Natural killer cell (primary cell): ENCODE data around the gene MDK. TPM values are rescaled to one million over a fixed set of nuclear protein-coding genes. Genes with fewer than 3 reads are reported as not detected.

ENCODE experiments used
- ATAC-seq, 3 donors: fragments of 150-1000 bp in 2 of 3; fragments of 200-7000 bp in 1 of 3; cut with Tn5 transposase; 1 replicate in 1 of 3; 2 replicates in 2 of 3; pipeline ENCODE4 v1.10.0; 2021; ENCODE audit warnings: mild to moderate bottlenecking in 2 of 3, moderate library complexity in 2 of 3
- DNase-seq, 2 donors: peaks; one replicate each; pipeline versions ENCODE4 v3.0.0 to v3.0.0-alpha.2; 2013 to 2021; ENCODE audit warnings: mixed read lengths in 1 of 2
- H3K27ac ChIP-seq: one replicate; pipeline ENCODE4 v1.5.1; 2013; ENCODE audit warnings: mild to moderate bottlenecking, low read length
- H3K27me3 ChIP-seq: one replicate; pipeline ENCODE4 v1.6.1; 2013; ENCODE audit warnings: low read length; ENCODE audit not compliant: control insufficient read depth, insufficient read depth
- H3K36me3 ChIP-seq: one replicate; pipeline ENCODE4 v1.6.1; 2013; ENCODE audit warnings: low read length; ENCODE audit not compliant: control insufficient read depth, insufficient read depth
- H3K4me1 ChIP-seq: one replicate; pipeline ENCODE4 v1.6.1; 2013; ENCODE audit warnings: low read length; ENCODE audit not compliant: control insufficient read depth, insufficient read depth
- H3K4me3 ChIP-seq: one replicate; pipeline ENCODE4 v1.5.1; 2013; ENCODE audit warnings: low read length
- H3K9me3 ChIP-seq: one replicate; pipeline ENCODE4 v1.6.1; 2013; ENCODE audit warnings: low read length; ENCODE audit not compliant: control insufficient read depth, insufficient read depth
- H3K27ac Mint-ChIP-seq, 2 donors: one replicate each; pipeline ENCODE4 v1.8.0; 2022; ENCODE audit warnings: mild to moderate bottlenecking in 2 of 2, mixed read lengths in 2 of 2, moderate library complexity in 1 of 2
- H3K27me3 Mint-ChIP-seq, 2 donors: one replicate each; pipeline ENCODE4 v1.8.0; 2022; ENCODE audit warnings: low read depth in 2 of 2, mixed read lengths in 2 of 2
- H3K36me3 Mint-ChIP-seq: one replicate; pipeline ENCODE4 v1.8.0; 2022; ENCODE audit warnings: mixed read lengths
- H3K4me1 Mint-ChIP-seq, 2 donors: one replicate each; pipeline ENCODE4 v1.8.0; 2022; ENCODE audit warnings: mixed read lengths in 2 of 2
- H3K4me3 Mint-ChIP-seq: one replicate; pipeline ENCODE4 v1.8.0; 2022; ENCODE audit warnings: mild to moderate bottlenecking, moderate library complexity, mixed read lengths
- H3K9me3 Mint-ChIP-seq, 2 donors: one replicate each; pipeline ENCODE4 v1.8.0; 2022; ENCODE audit warnings: mixed read lengths in 2 of 2
- CTCF ChIP-seq: fragments of 200-600 bp; IDR thresholded peaks from one replicate; pipeline ENCODE4 v1.8.0; 2022; ENCODE audit warnings: antibody characterized with exemption
- WGBS: methylation state at CpG from one replicate; pipeline ENCODE4 v1.1.7; 2013; ENCODE audit warnings: missing lambda C conversion rate; ENCODE audit not compliant: insufficient coverage; 5-methylcytosine and 5-hydroxymethylcytosine counted together
- intact Hi-C: fragments of 100-400 bp; cut with micrococcal nuclease; formaldehyde crosslinking; loops from one replicate; pipeline ENCODE4 v1.14.2; 2022
- total RNA-seq, 4 donors: library from RNA; stranded (reverse); fragments of 120-200 nt in 1 of 4; gene quantifications; one replicate each; pipeline versions ENCODE4 v1.2.3 to v1.2.4, GENCODE V29; 2013 to 2022

Gene MDK
- total RNA-seq, 3 donors from 2014 or later (not counting 1 experiment from before 2014, with no cell fraction given) = 4.5 to 10.6 (median 6.3) TPM

GRCh38 chr11:46338636-46338987, 42.9 kb upstream of the MDK start:
- 41% methylated on average over 9 of the region's 9 CpGs for WGBS
- ATAC-seq (no peak), DNase-seq (no peak)
- no peak for TF ChIP-seq CTCF
- H3K9me3 ChIP-seq = no peaks in the 10 kb centered on the region
- Mint-ChIP-seq H3K4me1 (peaks cover under 1 to 6% of the 10 kb centered on the region in 2 donors), H3K9me3 (no peaks in the 10 kb centered on the region), H3K4me3 (no peak overlapping the region), H3K27ac (no peak overlapping the region), H3K36me3 (no peaks in the 10 kb centered on the region), H3K27me3 (peaks cover 14 to 34% of the 10 kb centered on the region in 2 donors)
- H3K4me3 ChIP-seq = no peak overlapping the region
- H3K27ac ChIP-seq = no peak overlapping the region
- intact Hi-C loops = no loop called here
- H3K36me3 ChIP-seq = no peaks in the 10 kb centered on the region
- H3K27me3 ChIP-seq = peaks cover 11% of the 10 kb centered on the region
- H3K4me1 ChIP-seq = peaks cover 38% of the 10 kb centered on the region

GRCh38 chr11:46338988-46339666, 42.3 kb upstream of the MDK start:
- no peaks in the 10 kb centered on the region for H3K36me3 ChIP-seq
- H3K4me1 Mint-ChIP-seq = peaks cover 0 to 6% of the 10 kb centered on the region in 2 donors
- H3K9me3 ChIP-seq = no peaks in the 10 kb centered on the region
- H3K27me3 Mint-ChIP-seq = peaks cover 14 to 30% of the 10 kb centered on the region in 2 donors
- no peaks in the 10 kb centered on the region for H3K9me3 Mint-ChIP-seq
- ATAC-seq (no peak), DNase-seq (no peak)
- H3K4me3 Mint-ChIP-seq = no peak overlapping the region
- intact Hi-C loops = no loop called here
- H3K27ac Mint-ChIP-seq = no peak overlapping the region
- WGBS = 54% methylated on average over 16 of the region's 16 CpGs
- no peak for TF ChIP-seq CTCF
- H3K4me1 ChIP-seq = peaks cover 34% of the 10 kb centered on the region
- H3K36me3 Mint-ChIP-seq = no peaks in the 10 kb centered on the region
- H3K27me3 ChIP-seq = peaks cover 6% of the 10 kb centered on the region
- H3K27ac ChIP-seq = no peak overlapping the region
- no peak overlapping the region for H3K4me3 ChIP-seq

- WGBS = 92% methylated on average over 2 of the region's 2 CpGs
- Histone ChIP-seq H3K4me3 (no peak overlapping the region), H3K36me3 (no peaks in the 10 kb centered on the region), H3K27ac (no peak overlapping the region), H3K27me3 (peaks cover 2% of the 10 kb centered on the region), H3K4me1 (peaks cover 38% of the 10 kb centered on the region), H3K9me3 (no peaks in the 10 kb centered on the region)
- no peak for TF ChIP-seq CTCF
- no peaks in the 10 kb centered on the region for H3K36me3 Mint-ChIP-seq
- H3K27me3 Mint-ChIP-seq = peaks cover 8 to 23% of the 10 kb centered on the region in 2 donors
- ATAC-seq (no peak), DNase-seq (no peak)
- H3K4me3 Mint-ChIP-seq = no peak overlapping the region
- H3K4me1 Mint-ChIP-seq = peaks cover 2 to 8% of the 10 kb centered on the region in 2 donors
- intact Hi-C loops = loop anchor here (10.0 kb wide), 1 partner anchor 215 kb away; the partner anchor contains the start of gene PHF21A
- H3K9me3 Mint-ChIP-seq = no peaks in the 10 kb centered on the region
- no peak overlapping the region for H3K27ac Mint-ChIP-seq
These were observed 41.7 kb upstream of the MDK start for GRCh38 chr11:46339816-46340215.

- H3K4me1 Mint-ChIP-seq = peaks cover 19 to 25% of the 10 kb centered on the region in 2 donors
- intact Hi-C loops = loop anchor here (10.0 kb wide), 1 partner anchor 217 kb away; the partner anchor contains the start of gene PHF21A
- no peaks in the 10 kb centered on the region for H3K36me3 Mint-ChIP-seq
- ATAC-seq (no peak), DNase-seq (no peak)
- H3K27ac Mint-ChIP-seq = no peak overlapping the region
- no peak overlapping the region for H3K4me3 Mint-ChIP-seq
- peaks cover 2% of the 10 kb centered on the region for H3K27me3 ChIP-seq
- H3K36me3 ChIP-seq = no peaks in the 10 kb centered on the region
- no peaks in the 10 kb centered on the region for H3K9me3 Mint-ChIP-seq
- no peak overlapping the region for H3K4me3 ChIP-seq
- 95% methylated on average over 3 of the region's 3 CpGs for WGBS
- H3K9me3 ChIP-seq = no peaks in the 10 kb centered on the region
- H3K4me1 ChIP-seq = peaks cover 46% of the 10 kb centered on the region
- H3K27me3 Mint-ChIP-seq = peaks cover 0 to 14% of the 10 kb centered on the region in 2 donors
- H3K27ac ChIP-seq = no peak overlapping the region
- TF ChIP-seq CTCF = no peak
These were observed 40.0 kb upstream of the MDK start for GRCh38 chr11:46341454-46341853.
